GM23338 (cell line): ENCODE measurements around the gene ARHGAP28.

Source experiments
- CREB1 ChIP-seq: fragments of 250-450 bp; sonication (Bioruptor Pico); IDR thresholded peaks from 2 replicates; pipeline ENCODE4 v1.5.0; 2020; ENCODE audit warnings: low read depth, mild to moderate bottlenecking, moderate library complexity
- CTCF ChIP-seq, 2 experiments: fragments of 200-600 bp in 1 of 2; sonication (generic) in 1 of 2; conservative IDR thresholded peaks; 2 replicates each; pipeline versions ENCODE4 v1.5.1 to v1.6.1; 2016 to 2017; ENCODE audit warnings: antibody characterized with exemption in 2 of 2, low read depth in 2 of 2, mild to moderate bottlenecking in 2 of 2, moderate library complexity in 1 of 2
- ETS1 ChIP-seq: IDR thresholded peaks from 2 replicates; pipeline ENCODE4 v1.6.1; 2016; ENCODE audit warnings: antibody characterized with exemption
- EZH2 ChIP-seq: fragments of 200-600 bp; sonication (generic); IDR thresholded peaks from one replicate; pipeline ENCODE4 v1.8.0; 2017; ENCODE audit warnings: antibody characterized with exemption, mild to moderate bottlenecking, low read depth; ENCODE audit not compliant: unreplicated experiment
- EZH2phosphoT487 ChIP-seq: fragments of 200-600 bp; sonication (generic); IDR thresholded peaks from one replicate; pipeline ENCODE4 v1.8.1; 2018; ENCODE audit warnings: antibody characterized with exemption; ENCODE audit not compliant: unreplicated experiment
- NANOG ChIP-seq: IDR thresholded peaks from 2 replicates; pipeline ENCODE4 v1.6.1; 2016; ENCODE audit warnings: antibody characterized with exemption, borderline replicate concordance
- POLR2AphosphoS5 ChIP-seq: IDR thresholded peaks from 2 replicates; pipeline ENCODE4 v1.6.1; 2016; ENCODE audit warnings: antibody characterized with exemption, low read depth
- STAT1 ChIP-seq: IDR thresholded peaks from one replicate; pipeline ENCODE4 v1.6.1; 2016; ENCODE audit warnings: antibody characterized with exemption; ENCODE audit not compliant: unreplicated experiment
- TF ChIP-seq, protein P1 (sequence below): IDR thresholded peaks from one replicate; pipeline ENCODE4 v1.6.1; 2018; ENCODE audit warnings: antibody characterized with exemption; ENCODE audit not compliant: unreplicated experiment

GRCh38 chr18:6776188-6776587 lies 46.7 kb downstream of the ARHGAP28 start:
- TF ChIP-seq CTCF (conservative IDR thresholded peaks at IDR 0.05; ENCODE audit: low read depth in 2 of 2), result no peak
- TF ChIP-seq CREB1 (CRISPR knock-in tag), result no peak
- no peak for TF ChIP-seq POLR2AphosphoS5
- TF ChIP-seq, protein P1, sequence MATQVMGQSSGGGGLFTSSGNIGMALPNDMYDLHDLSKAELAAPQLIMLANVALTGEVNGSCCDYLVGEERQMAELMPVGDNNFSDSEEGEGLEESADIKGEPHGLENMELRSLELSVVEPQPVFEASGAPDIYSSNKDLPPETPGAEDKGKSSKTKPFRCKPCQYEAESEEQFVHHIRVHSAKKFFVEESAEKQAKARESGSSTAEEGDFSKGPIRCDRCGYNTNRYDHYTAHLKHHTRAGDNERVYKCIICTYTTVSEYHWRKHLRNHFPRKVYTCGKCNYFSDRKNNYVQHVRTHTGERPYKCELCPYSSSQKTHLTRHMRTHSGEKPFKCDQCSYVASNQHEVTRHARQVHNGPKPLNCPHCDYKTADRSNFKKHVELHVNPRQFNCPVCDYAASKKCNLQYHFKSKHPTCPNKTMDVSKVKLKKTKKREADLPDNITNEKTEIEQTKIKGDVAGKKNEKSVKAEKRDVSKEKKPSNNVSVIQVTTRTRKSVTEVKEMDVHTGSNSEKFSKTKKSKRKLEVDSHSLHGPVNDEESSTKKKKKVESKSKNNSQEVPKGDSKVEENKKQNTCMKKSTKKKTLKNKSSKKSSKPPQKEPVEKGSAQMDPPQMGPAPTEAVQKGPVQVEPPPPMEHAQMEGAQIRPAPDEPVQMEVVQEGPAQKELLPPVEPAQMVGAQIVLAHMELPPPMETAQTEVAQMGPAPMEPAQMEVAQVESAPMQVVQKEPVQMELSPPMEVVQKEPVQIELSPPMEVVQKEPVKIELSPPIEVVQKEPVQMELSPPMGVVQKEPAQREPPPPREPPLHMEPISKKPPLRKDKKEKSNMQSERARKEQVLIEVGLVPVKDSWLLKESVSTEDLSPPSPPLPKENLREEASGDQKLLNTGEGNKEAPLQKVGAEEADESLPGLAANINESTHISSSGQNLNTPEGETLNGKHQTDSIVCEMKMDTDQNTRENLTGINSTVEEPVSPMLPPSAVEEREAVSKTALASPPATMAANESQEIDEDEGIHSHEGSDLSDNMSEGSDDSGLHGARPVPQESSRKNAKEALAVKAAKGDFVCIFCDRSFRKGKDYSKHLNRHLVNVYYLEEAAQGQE, result no peak
- no peak for TF ChIP-seq EZH2
- no peak for TF ChIP-seq NANOG
- TF ChIP-seq STAT1, result no peak
- no peak for TF ChIP-seq EZH2phosphoT487
- TF ChIP-seq ETS1, result no peak
